Activated T-cell treated with anti-CD3 and anti-CD28 coated beads, Interleukin-2, amount 50 U/mL, for 24 hours (primary cell): Measurements from ENCODE around the gene RPL31.

Experiments used
- DNase-seq: peaks from one replicate; pipeline ENCODE4 v3.0.0-alpha.2; 2020
- H3K27ac Mint-ChIP-seq: 2 replicates; pipeline ENCODE4 v1.8.0; 2020; ENCODE audit warnings: mild to moderate bottlenecking, mixed read lengths
- H3K27me3 Mint-ChIP-seq: 2 replicates; pipeline ENCODE4 v1.8.0; 2020; ENCODE audit warnings: mixed read lengths
- H3K36me3 Mint-ChIP-seq: 2 replicates; pipeline ENCODE4 v1.8.0; 2020; ENCODE audit warnings: low read depth, mixed read lengths
- H3K4me1 Mint-ChIP-seq: 2 replicates; pipeline ENCODE4 v1.8.0; 2020; ENCODE audit warnings: low read depth, mixed read lengths
- H3K4me3 Mint-ChIP-seq: 2 replicates; pipeline ENCODE4 v1.8.0; 2020; ENCODE audit warnings: mild to moderate bottlenecking, moderate library complexity, mixed read lengths
- H3K9me3 Mint-ChIP-seq: 2 replicates; pipeline ENCODE4 v1.8.0; 2020; ENCODE audit warnings: mixed read lengths

The RPL31 gene

DNA sequence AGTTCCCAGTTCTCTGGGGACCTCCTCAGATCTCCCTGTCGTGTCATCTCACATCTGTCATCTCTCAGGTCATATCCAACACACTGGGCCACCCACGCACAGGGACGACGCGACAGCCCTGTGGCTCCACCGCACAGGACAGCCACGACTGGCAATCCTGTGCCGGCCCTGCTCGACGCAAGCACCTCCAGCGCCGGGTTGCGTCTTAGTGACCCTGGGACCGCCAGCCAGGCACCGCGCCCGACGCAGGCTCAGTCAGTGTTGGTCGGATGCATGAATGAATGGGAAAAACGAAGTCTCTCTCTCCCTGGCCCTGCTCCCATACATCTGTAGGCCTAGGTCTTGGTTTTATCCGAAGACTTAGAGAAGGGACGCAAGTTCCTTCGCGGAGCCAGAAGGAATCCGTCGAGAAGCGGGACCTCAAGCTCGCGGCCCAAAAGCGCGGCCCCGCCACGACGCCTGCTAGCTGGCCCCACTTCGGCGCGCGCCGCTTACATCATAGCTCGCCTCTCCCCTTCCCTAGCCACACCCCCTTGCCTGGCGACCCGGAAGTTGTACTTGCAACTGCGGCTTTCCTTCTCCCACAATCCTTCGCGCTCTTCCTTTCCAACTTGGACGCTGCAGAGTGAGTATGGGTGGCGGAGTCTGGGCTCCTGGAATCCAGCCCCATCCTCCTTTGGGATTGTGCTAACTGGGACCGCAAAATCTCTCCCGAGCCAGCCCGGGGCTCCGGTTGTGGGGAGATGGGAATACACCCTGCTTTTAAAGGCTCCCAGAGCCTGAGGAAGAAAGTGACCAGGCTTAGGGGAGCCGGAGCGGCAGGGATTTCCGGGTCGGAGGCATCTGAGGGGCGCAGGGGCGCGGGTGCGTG lies at the start of gene RPL31:
RPL31 (plus strand) TSS at position 599 of the 871 bp plus-strand sequence. CDS start 413 bp downstream, outside the sequence.
- H3K9me3 Mint-ChIP-seq: peaks cover 4% of the 10 kb centered on the region
- peak within 1 kb of the TSS; percentile 99 for H3K4me3 Mint-ChIP-seq
- DNase-seq: peak; percentile 95
- H3K36me3 Mint-ChIP-seq: peaks cover 53% of the 10 kb centered on the region
- peak within 1 kb of the TSS; percentile 99 for H3K27ac Mint-ChIP-seq
- peaks cover 43% of the 10 kb centered on the region for H3K4me1 Mint-ChIP-seq
- no peaks in the 10 kb centered on the region for H3K27me3 Mint-ChIP-seq

- H3K4me1 Mint-ChIP-seq: peaks cover 26% of the 10 kb centered on the region
- peak overlapping the region; percentile 64 for H3K27ac Mint-ChIP-seq
- H3K4me3 Mint-ChIP-seq: no peak overlapping the region
Observed at GRCh38 chr2:100952512-100952911, 49.6 kb upstream of the RPL31 start.

DNA sequence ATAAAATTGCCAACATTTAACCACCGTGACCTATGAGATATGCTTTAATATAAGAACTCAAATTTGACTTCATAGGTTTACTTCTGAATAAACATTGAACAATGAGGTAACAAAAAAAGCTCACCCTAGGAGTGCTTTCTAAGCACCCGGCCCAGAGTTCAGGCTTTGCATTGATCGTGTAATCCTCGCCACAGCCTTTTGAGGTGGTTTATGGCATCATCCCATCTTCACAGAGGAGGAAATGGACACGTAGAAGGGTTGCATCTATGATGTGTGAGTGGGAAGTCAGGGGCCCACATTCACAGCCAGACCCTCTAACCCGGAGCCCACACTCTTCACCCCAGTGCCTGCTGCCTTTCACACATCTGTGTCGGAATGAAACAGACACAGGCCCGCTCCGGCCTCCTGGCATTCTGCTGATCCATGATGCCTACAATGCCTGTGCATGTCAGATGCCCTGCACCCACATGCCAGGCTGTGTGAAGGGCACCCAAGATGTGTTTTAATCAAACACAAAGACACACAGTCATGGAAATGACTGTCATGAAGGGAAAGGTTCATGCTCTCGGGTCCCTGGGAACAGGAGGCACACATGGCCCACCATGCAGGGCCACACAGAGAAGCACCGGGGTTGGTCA lies 48.6 kb upstream of the RPL31 start:
- Mint-ChIP-seq H3K4me3 (no peak overlapping the region), H3K27me3 (no peaks in the 10 kb centered on the region), H3K9me3 (no peaks in the 10 kb centered on the region), H3K36me3 (peaks cover 15% of the 10 kb centered on the region), H3K27ac (peak overlapping the region; percentile 61), H3K4me1 (peaks cover 26% of the 10 kb centered on the region)
- no peak for DNase-seq

More at GRCh38 chr2:100952512-100952911, 49.6 kb upstream of the RPL31 start:
- no peaks in the 10 kb centered on the region for H3K27me3 Mint-ChIP-seq
- peaks cover 15% of the 10 kb centered on the region for H3K36me3 Mint-ChIP-seq
- H3K9me3 Mint-ChIP-seq: no peaks in the 10 kb centered on the region
- no peak for DNase-seq

DNA sequence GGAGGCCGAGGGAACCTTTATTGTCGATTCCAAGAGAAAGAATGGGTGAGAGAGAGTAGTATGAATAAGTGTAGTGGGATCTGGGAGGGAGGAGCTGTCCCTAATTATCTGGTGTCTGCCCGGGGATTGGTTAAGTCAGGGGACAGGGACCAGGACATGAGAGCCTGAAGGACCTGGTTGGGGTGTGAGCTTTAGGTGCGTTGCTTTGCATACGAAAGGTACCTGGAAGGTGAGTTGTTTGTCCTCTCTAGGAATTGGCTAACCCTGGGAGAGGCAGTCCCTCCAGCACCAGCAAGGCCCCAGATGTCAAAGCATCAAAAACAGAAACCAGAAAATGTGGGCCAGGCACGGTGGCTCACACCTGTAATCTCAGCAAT lies 48.1 kb upstream of the RPL31 start:
- H3K9me3 Mint-ChIP-seq: no peaks in the 10 kb centered on the region
- H3K4me1 Mint-ChIP-seq: peaks cover 26% of the 10 kb centered on the region
- H3K4me3 Mint-ChIP-seq: no peak overlapping the region
- no peaks in the 10 kb centered on the region for H3K27me3 Mint-ChIP-seq
- H3K27ac Mint-ChIP-seq: peak overlapping the region; percentile 61
- DNase-seq: no peak
- peaks cover 11% of the 10 kb centered on the region for H3K36me3 Mint-ChIP-seq

GRCh38 chr2:100955226-100955625 lies 46.9 kb upstream of the RPL31 start:
- peaks cover 29% of the 10 kb centered on the region for H3K4me1 Mint-ChIP-seq

DNA sequence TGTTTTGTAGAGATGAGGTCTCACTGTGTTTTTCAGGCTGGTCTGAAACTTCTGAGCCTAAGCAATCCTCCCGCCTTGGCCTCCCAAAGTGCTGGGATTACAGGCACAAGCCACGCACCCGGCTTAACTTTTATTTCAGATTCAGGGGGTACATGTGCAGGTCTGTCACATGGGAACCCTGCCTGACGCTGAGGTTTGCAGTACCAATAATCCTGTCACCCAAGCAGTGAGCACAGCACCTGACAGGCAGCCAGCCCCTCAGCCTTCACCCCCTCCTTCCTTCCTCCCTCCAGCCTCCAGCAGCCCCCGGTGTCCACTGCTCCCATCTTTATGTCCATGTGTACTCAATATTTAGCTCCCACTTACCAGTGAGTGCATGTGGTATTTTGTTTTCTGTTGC lies 46.0 kb upstream of the RPL31 start:
- Mint-ChIP-seq H3K36me3 (no peaks in the 10 kb centered on the region), H3K27ac (no peak overlapping the region), H3K27me3 (no peaks in the 10 kb centered on the region), H3K9me3 (no peaks in the 10 kb centered on the region), H3K4me3 (no peak overlapping the region), H3K4me1 (peaks cover 29% of the 10 kb centered on the region)
- DNase-seq: no peak

More at GRCh38 chr2:100955226-100955625, 46.9 kb upstream of the RPL31 start:
- Mint-ChIP-seq H3K36me3 (no peaks in the 10 kb centered on the region), H3K9me3 (no peaks in the 10 kb centered on the region), H3K4me3 (no peak overlapping the region), H3K27ac (no peak overlapping the region), H3K27me3 (no peaks in the 10 kb centered on the region)
- DNase-seq: no peak

- Mint-ChIP-seq H3K4me3 (no peak overlapping the region), H3K9me3 (no peaks in the 10 kb centered on the region), H3K27me3 (no peaks in the 10 kb centered on the region), H3K27ac (no peak overlapping the region), H3K4me1 (peaks cover 13% of the 10 kb centered on the region), H3K36me3 (no peaks in the 10 kb centered on the region)
- no peak for DNase-seq
Observed at GRCh38 chr2:100957996-100958653, 44.0 kb upstream of the RPL31 start.

- Mint-ChIP-seq H3K36me3 (no peaks in the 10 kb centered on the region), H3K27me3 (no peaks in the 10 kb centered on the region), H3K4me1 (peaks cover 10% of the 10 kb centered on the region), H3K9me3 (no peaks in the 10 kb centered on the region), H3K27ac (no peak overlapping the region), H3K4me3 (no peak overlapping the region)
- no peak for DNase-seq
Observed at GRCh38 chr2:100959225-100959880, 42.7 kb upstream of the RPL31 start.

- peaks cover 12% of the 10 kb centered on the region for H3K4me1 Mint-ChIP-seq
- no peaks in the 10 kb centered on the region for H3K27me3 Mint-ChIP-seq
- no peaks in the 10 kb centered on the region for H3K9me3 Mint-ChIP-seq
- no peak for DNase-seq
- H3K4me3 Mint-ChIP-seq: no peak overlapping the region
- H3K36me3 Mint-ChIP-seq: no peaks in the 10 kb centered on the region
- no peak overlapping the region for H3K27ac Mint-ChIP-seq
Observed at GRCh38 chr2:100960688-100961087, 41.4 kb upstream of the RPL31 start.

GRCh38 chr2:100962366-100963025 lies 39.6 kb upstream of the RPL31 start:
- DNase-seq: no peak
- Mint-ChIP-seq H3K9me3 (no peaks in the 10 kb centered on the region), H3K27me3 (no peaks in the 10 kb centered on the region), H3K36me3 (no peaks in the 10 kb centered on the region), H3K4me3 (no peak overlapping the region), H3K27ac (no peak overlapping the region), H3K4me1 (peaks cover 12% of the 10 kb centered on the region)

DNA sequence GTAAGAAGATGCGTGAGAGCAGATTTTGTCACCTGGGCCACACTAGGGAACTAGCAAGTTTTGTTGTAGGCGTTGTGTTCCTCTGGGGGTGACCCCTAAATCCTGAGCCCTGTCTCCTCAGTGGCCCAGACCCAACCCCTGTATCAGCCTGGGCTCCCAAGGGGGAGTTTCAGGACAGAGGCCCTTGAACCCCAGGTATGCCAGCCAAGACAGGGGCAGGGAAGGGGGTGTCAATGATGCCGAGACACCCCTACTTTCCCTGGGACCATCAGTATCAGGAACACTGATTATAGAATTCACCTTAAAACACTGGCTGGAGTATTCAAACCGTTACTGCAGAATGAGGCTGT lies 39.1 kb upstream of the RPL31 start:
- no peak overlapping the region for H3K27ac Mint-ChIP-seq
- DNase-seq: no peak

GRCh38 chr2:100964222-100964621 lies 37.9 kb upstream of the RPL31 start:
- DNase-seq: no peak
- Mint-ChIP-seq H3K27ac (no peak overlapping the region), H3K4me1 (peaks cover 12% of the 10 kb centered on the region), H3K36me3 (peaks cover 3% of the 10 kb centered on the region), H3K9me3 (no peaks in the 10 kb centered on the region), H3K27me3 (no peaks in the 10 kb centered on the region), H3K4me3 (no peak overlapping the region)

More for the DNA sequence above, 39.1 kb upstream of the RPL31 start:
- Mint-ChIP-seq H3K27me3 (no peaks in the 10 kb centered on the region), H3K9me3 (no peaks in the 10 kb centered on the region), H3K4me3 (no peak overlapping the region), H3K4me1 (peaks cover 12% of the 10 kb centered on the region), H3K36me3 (no peaks in the 10 kb centered on the region)

DNA sequence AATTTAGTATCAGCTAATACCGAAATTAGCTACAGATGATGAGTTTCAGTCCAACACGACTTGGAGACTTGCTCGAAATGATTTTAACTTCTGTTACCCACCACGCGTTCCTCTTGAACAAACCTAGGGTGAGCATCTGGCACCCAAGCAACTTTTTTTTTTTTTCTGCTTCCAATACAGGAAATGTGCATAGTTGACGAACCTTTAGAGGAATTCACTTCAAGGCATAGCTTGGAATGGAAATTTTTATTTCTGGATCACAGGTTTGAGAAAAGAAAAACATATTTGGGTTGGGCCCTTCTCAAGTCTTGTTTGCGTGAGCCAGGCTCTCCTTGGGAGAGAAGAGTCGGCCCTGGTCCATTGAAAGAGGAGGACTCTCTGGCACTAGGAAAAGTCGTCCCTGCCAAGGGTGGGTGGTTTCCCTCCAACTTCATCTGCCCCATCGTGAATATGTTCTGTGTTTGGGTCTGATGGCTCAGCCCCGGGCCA lies 37.4 kb upstream of the RPL31 start:
- Mint-ChIP-seq H3K4me1 (peaks cover 11% of the 10 kb centered on the region), H3K36me3 (peaks cover 6% of the 10 kb centered on the region), H3K27me3 (no peaks in the 10 kb centered on the region), H3K4me3 (no peak overlapping the region), H3K27ac (no peak overlapping the region), H3K9me3 (no peaks in the 10 kb centered on the region)
- no peak for DNase-seq

DNA sequence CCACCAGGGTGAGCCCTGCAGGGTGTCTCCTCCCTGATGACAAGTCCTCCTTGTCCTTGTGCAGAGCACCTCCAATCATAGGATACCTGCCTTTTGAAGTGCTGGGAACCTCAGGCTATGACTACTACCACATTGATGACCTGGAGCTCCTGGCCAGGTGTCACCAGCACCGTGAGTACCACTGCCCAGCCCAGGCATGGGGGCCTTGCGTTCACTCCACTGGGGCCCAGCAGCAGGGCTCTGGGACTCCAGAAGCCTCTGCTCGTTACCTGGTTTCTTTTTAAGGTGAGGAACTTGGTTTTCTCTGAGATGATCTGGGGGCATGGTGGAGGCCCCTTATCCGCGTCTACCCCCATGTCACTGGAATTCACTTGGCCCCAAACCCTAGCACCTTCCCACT lies 36.5 kb upstream of the RPL31 start:
- Mint-ChIP-seq H3K36me3 (peaks cover 6% of the 10 kb centered on the region), H3K4me3 (no peak overlapping the region), H3K4me1 (peaks cover 9% of the 10 kb centered on the region), H3K27ac (no peak overlapping the region), H3K27me3 (no peaks in the 10 kb centered on the region), H3K9me3 (no peaks in the 10 kb centered on the region)
- DNase-seq: no peak
